HCT116 (cell line): ENCODE measurements around the gene C5orf63. TPM values are rescaled to one million over a fixed set of nuclear protein-coding genes. Genes with fewer than 3 reads are reported as not detected.

Experiments
- ATAC-seq: fragments of 200-7000 bp; cut with Tn5 transposase; 2 replicates; pipeline ENCODE4 v1.9.1; 2020; ENCODE audit warnings: mild to moderate bottlenecking, moderate library complexity
- BruUV-seq: library from RNA; stranded (reverse); fragments of 400-500 nt; replicated peaks from 2 replicates; lab custom pipeline; 2021; lab: Mats Ljungman, UMichigan
- CTCF ChIA-PET: fragments of 300-600 bp; sonication (Branson Sonifier 250); formaldehyde crosslinking; loops from one replicate; lab custom pipeline; 2021; ENCODE audit warnings: antibody characterized with exemption; lab: Charles Lee
- POLR2A ChIA-PET: fragments of 300-600, 350-600 bp; sonication (Branson Sonifier 250); formaldehyde crosslinking; loops from one replicate; lab custom pipeline; 2021; ENCODE audit warnings: antibody characterized with exemption; lab: Charles Lee
- RAD21 ChIA-PET, 2 experiments: fragments of 300-600 bp; sonication (Branson Sonifier 250); formaldehyde crosslinking; loops; one replicate each; lab custom pipeline; 2023; ENCODE audit warnings: low total read pairs in 2 of 2; ENCODE audit not compliant: uncharacterized antibody in 2 of 2, unreplicated experiment in 2 of 2, low non-redundant PET in 1 of 2; lab: Charles Lee
- DNase-seq: peaks from one replicate; pipeline ENCODE4 v3.0.0-alpha.2; 2010; ENCODE audit warnings: low read depth, low spot score
- H2AFZ ChIP-seq: fragments of 200-600 bp; shearing (Covaris generic), sonication (generic); 2 replicates; pipeline ENCODE4 v1.6.1; 2017; ENCODE audit warnings: low read depth, mixed run types, mixed read lengths, antibody characterized with exemption, low read length; ENCODE audit not compliant: poor library complexity, severe bottlenecking
- H3K27ac ChIP-seq: 2 replicates; pipeline ENCODE4 v1.5.1; 2012; ENCODE audit warnings: low read depth, low read length
- H3K27me3 ChIP-seq: fragments of 200-600 bp; sonication (generic); 2 replicates; pipeline ENCODE4 v1.6.1; 2016; ENCODE audit warnings: mixed run types, low read length, mixed read lengths; ENCODE audit not compliant: insufficient read depth
- H3K36me3 ChIP-seq, 2 experiments: fragments of 200-500 bp in 1 of 2; fragments of 200-600 bp in 1 of 2; sonication (Bioruptor generic) in 1 of 2; sonication (generic) in 1 of 2; 2 replicates each; pipeline versions ENCODE4 v1.5.1 to v1.6.1; 2014 to 2016; ENCODE audit warnings: low read length in 2 of 2, inconsistent platforms in 1 of 2, mixed read lengths in 1 of 2, mixed run types in 1 of 2; ENCODE audit not compliant: insufficient read depth in 2 of 2, control insufficient read depth in 1 of 2
- H3K4me1 ChIP-seq, 2 experiments: fragments of 200-600 bp in 1 of 2; sonication (generic) in 1 of 2; 2 replicates each; pipeline versions ENCODE4 v1.5.1 to v1.6.1; 2012 to 2017; ENCODE audit warnings: low read length in 2 of 2, inconsistent platforms in 1 of 2, mild to moderate bottlenecking in 1 of 2, mixed read lengths in 1 of 2, mixed run types in 1 of 2, moderate library complexity in 1 of 2; ENCODE audit not compliant: insufficient read depth in 2 of 2, control insufficient read depth in 1 of 2
- H3K4me2 ChIP-seq: fragments of 200-600 bp; sonication (generic); 2 replicates; pipeline ENCODE4 v1.6.1; 2017; ENCODE audit warnings: mixed run types, low read length, mixed read lengths
- H3K4me3 ChIP-seq, 2 experiments: fragments of 200-600 bp in 1 of 2; sonication (generic) in 1 of 2; replicated peaks in 1 of 2; 2 replicates each; pipeline ENCODE4 v1.5.1; 2011 to 2016; ENCODE audit warnings: low read length in 2 of 2, control low read depth in 1 of 2, low read depth in 1 of 2, mild to moderate bottlenecking in 1 of 2, mixed read lengths in 1 of 2, mixed run types in 1 of 2
- H3K79me2 ChIP-seq: fragments of 200-600 bp; sonication (generic); 2 replicates; pipeline ENCODE4 v1.6.1; 2017; ENCODE audit warnings: mild to moderate bottlenecking, mixed run types, low read length, moderate library complexity, mixed read lengths; ENCODE audit not compliant: insufficient read depth
- H3K9ac ChIP-seq: fragments of 200-600 bp; sonication (generic); 2 replicates; pipeline ENCODE4 v1.6.1; 2016; ENCODE audit warnings: low read length, mixed read lengths
- H3K9me2 ChIP-seq: fragments of 200-600 bp; sonication (generic), shearing (Covaris generic); 2 replicates; pipeline ENCODE4 v1.6.1; 2017; ENCODE audit warnings: mixed run types, mild to moderate bottlenecking, moderate library complexity; ENCODE audit not compliant: insufficient read depth
- H3K9me3 ChIP-seq, 2 experiments: fragments of 200-500 bp in 1 of 2; fragments of 200-600 bp in 1 of 2; sonication (Bioruptor generic) in 1 of 2; sonication (generic) in 1 of 2; 2 replicates each; pipeline ENCODE4 v1.6.1; 2014 to 2017; ENCODE audit warnings: low read length in 2 of 2, mixed read lengths in 2 of 2, inconsistent platforms in 1 of 2, low read depth in 1 of 2, mild to moderate bottlenecking in 1 of 2, mixed run types in 1 of 2, moderate library complexity in 1 of 2; ENCODE audit not compliant: control insufficient read depth in 1 of 2, insufficient read depth in 1 of 2
- H4K20me1 ChIP-seq: fragments of 200-600 bp; sonication (generic), shearing (Covaris generic); 2 replicates; pipeline ENCODE4 v1.6.1; 2017; ENCODE audit warnings: mixed run types, mild to moderate bottlenecking, moderate library complexity; ENCODE audit not compliant: insufficient read depth
- ATF3 ChIP-seq: IDR thresholded peaks from 2 replicates; pipeline ENCODE4 v1.6.1; 2012
- CBX3 ChIP-seq: IDR thresholded peaks from 2 replicates; pipeline ENCODE4 v1.6.1; 2012; ENCODE audit warnings: low read depth
- EGR1 ChIP-seq: IDR thresholded peaks from 2 replicates; pipeline ENCODE4 v1.6.1; 2012; ENCODE audit warnings: low read depth
- JUND ChIP-seq: IDR thresholded peaks from 2 replicates; pipeline ENCODE4 v1.6.1; 2012
- MAX ChIP-seq: IDR thresholded peaks from 2 replicates; pipeline ENCODE4 v1.6.1; 2012
- POLR2A ChIP-seq: IDR thresholded peaks from 2 replicates; pipeline ENCODE4 v1.7.0; 2011; ENCODE audit warnings: borderline replicate concordance; ENCODE audit not compliant: insufficient read depth, insufficient read length; ENCODE audit errors: extremely low read depth
- POLR2AphosphoS5 ChIP-seq: IDR thresholded peaks from 2 replicates; pipeline ENCODE4 v1.6.1; 2011; ENCODE audit warnings: mild to moderate bottlenecking, low read depth, low read length, moderate library complexity
- SIN3A ChIP-seq: IDR thresholded peaks from 2 replicates; pipeline ENCODE4 v1.6.1; 2012; ENCODE audit warnings: low read depth
- SRF ChIP-seq: IDR thresholded peaks from 2 replicates; pipeline ENCODE4 v1.6.1; 2012; ENCODE audit warnings: low read depth
- TCF7L2 ChIP-seq: IDR thresholded peaks from 2 replicates; pipeline ENCODE4 v1.7.0; 2011; ENCODE audit warnings: borderline replicate concordance, inconsistent platforms; ENCODE audit not compliant: insufficient read depth, insufficient read length; ENCODE audit errors: extremely low read depth
- YY1 ChIP-seq: IDR thresholded peaks from 2 replicates; pipeline ENCODE4 v1.6.1; 2011; ENCODE audit warnings: low read length, low read depth, moderate library complexity, mild to moderate bottlenecking; ENCODE audit not compliant: insufficient replicate concordance; ENCODE audit errors: extremely low read depth
- intact Hi-C: fragments of 100-400 bp; cut with micrococcal nuclease; formaldehyde crosslinking; loops from 2 replicates; pipeline ENCODE4 v1.10.0; 2022
- total RNA-seq: library from RNA; stranded (reverse); gene quantifications from one replicate; pipeline ENCODE4 v1.2.1, GENCODE V29; 2021; ENCODE audit not compliant: unreplicated experiment
- TF ChIP-seq, protein P1 (sequence below): IDR thresholded peaks from 2 replicates; pipeline ENCODE4 v1.6.1; 2012; ENCODE audit warnings: low read depth
- TF ChIP-seq, protein P2 (sequence below): IDR thresholded peaks from 2 replicates; pipeline ENCODE4 v1.6.1; 2011; ENCODE audit warnings: mild to moderate bottlenecking, low read length, moderate library complexity; ENCODE audit not compliant: insufficient replicate concordance; ENCODE audit errors: extremely low read depth

Gene C5orf63
- total RNA-seq, 1 experiment from 2014 or later: 4.4 TPM

DNA sequence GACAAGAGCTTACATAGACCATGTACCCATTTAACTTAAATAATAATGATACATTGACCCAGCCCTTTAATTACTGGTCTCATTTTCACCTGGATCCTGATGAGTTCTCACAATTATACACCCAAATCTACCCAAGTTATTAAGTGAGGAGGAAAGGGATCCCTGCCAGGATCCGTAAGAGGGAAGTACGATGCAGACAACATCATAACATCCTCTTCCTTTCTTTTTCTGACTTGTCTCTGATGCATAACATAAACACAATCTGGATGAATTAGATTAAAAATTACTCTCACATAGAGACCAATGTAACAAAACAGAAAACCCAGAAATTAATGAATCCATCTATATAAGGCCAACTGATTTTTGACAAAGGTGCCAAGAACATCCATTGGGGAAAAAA is 59.9 kb downstream of the C5orf63 start:
- ChIA-PET CTCF (no interaction called here), RAD21 (no interaction called here), POLR2A (no interaction called here)
- Histone ChIP-seq H3K36me3 (no peaks in the 10 kb centered on the region), H3K4me2 (no peak overlapping the region), H3K9me3 (no peaks in the 10 kb centered on the region), H3K9ac (no peak overlapping the region), H3K9me2 (no peaks in the 10 kb centered on the region), H2AFZ (no peak overlapping the region), H3K4me3 (no peak overlapping the region), H4K20me1 (no peaks in the 10 kb centered on the region), H3K27ac (no peak overlapping the region), H3K79me2 (no peaks in the 10 kb centered on the region), H3K4me1 (no peaks in the 10 kb centered on the region), H3K27me3 (no peaks in the 10 kb centered on the region)
- ATAC-seq (no peak), DNase-seq (no peak)
- TF ChIP-seq, protein P1, sequence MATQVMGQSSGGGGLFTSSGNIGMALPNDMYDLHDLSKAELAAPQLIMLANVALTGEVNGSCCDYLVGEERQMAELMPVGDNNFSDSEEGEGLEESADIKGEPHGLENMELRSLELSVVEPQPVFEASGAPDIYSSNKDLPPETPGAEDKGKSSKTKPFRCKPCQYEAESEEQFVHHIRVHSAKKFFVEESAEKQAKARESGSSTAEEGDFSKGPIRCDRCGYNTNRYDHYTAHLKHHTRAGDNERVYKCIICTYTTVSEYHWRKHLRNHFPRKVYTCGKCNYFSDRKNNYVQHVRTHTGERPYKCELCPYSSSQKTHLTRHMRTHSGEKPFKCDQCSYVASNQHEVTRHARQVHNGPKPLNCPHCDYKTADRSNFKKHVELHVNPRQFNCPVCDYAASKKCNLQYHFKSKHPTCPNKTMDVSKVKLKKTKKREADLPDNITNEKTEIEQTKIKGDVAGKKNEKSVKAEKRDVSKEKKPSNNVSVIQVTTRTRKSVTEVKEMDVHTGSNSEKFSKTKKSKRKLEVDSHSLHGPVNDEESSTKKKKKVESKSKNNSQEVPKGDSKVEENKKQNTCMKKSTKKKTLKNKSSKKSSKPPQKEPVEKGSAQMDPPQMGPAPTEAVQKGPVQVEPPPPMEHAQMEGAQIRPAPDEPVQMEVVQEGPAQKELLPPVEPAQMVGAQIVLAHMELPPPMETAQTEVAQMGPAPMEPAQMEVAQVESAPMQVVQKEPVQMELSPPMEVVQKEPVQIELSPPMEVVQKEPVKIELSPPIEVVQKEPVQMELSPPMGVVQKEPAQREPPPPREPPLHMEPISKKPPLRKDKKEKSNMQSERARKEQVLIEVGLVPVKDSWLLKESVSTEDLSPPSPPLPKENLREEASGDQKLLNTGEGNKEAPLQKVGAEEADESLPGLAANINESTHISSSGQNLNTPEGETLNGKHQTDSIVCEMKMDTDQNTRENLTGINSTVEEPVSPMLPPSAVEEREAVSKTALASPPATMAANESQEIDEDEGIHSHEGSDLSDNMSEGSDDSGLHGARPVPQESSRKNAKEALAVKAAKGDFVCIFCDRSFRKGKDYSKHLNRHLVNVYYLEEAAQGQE: no peak
- TF ChIP-seq MAX (no peak), POLR2AphosphoS5 (no peak), POLR2A (no peak), SRF (no peak), YY1 (no peak), SIN3A (no peak), CBX3 (no peak), ATF3 (no peak), TCF7L2 (no peak), JUND (no peak), EGR1 (no peak)
- TF ChIP-seq, protein P2, sequence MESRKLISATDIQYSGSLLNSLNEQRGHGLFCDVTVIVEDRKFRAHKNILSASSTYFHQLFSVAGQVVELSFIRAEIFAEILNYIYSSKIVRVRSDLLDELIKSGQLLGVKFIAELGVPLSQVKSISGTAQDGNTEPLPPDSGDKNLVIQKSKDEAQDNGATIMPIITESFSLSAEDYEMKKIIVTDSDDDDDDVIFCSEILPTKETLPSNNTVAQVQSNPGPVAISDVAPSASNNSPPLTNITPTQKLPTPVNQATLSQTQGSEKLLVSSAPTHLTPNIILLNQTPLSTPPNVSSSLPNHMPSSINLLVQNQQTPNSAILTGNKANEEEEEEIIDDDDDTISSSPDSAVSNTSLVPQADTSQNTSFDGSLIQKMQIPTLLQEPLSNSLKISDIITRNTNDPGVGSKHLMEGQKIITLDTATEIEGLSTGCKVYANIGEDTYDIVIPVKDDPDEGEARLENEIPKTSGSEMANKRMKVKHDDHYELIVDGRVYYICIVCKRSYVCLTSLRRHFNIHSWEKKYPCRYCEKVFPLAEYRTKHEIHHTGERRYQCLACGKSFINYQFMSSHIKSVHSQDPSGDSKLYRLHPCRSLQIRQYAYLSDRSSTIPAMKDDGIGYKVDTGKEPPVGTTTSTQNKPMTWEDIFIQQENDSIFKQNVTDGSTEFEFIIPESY: no peak
- TF ChIP-seq, all 23 proteins: peak for 0
- no TSS peak for BruUV-seq
- intact Hi-C loops: no loop called here
